Liver (tissue), 4 donors: ENCODE measurements around the gene EML4. TPM values are rescaled to one million over a fixed set of nuclear protein-coding genes. Genes with fewer than 3 reads are reported as not detected.

Source experiments
- polyA plus RNA-seq, 2 donors: library from polyadenylated mRNA; stranded (reverse) in 1 of 2; unstranded in 1 of 2; fragments of 200-250 nt in 1 of 2; fragments of >200 nt in 1 of 2; fragmentation: Nextera tagmentation in 1 of 2; extraction: Ambion mirVana in 1 of 2; gene quantifications; one replicate each; pipeline versions ENCODE4 v1.2.1 to v1.2.3, GENCODE V29; 2013 to 2015
- total RNA-seq, 2 donors: library from RNA; depleted of rRNA; stranded (reverse); fragments of >200 nt; gene quantifications; one replicate each; pipeline ENCODE4 v1.2.3, GENCODE V29; 2014
- donor health status: healthy.
- donor health status: healthy.
- donor health status: healthy.

Gene EML4
- total and polyA plus RNA-seq, 4 donors, result 12.8 to 49.6 (median 34.8) TPM

Other genes starting within 250 kb of the EML4 start
- 10 to 100 TPM; 24.9 to 76.0 TPM for gene PKDCC, start 121.3 kb upstream of the EML4 start, total RNA-seq
- 10 to 100 TPM in 1 of 2 donors, 1 to 10 TPM in 1; 2.0 to 14.6 TPM for gene PKDCC, start 121.3 kb upstream of the EML4 start, polyA plus RNA-seq
- 100 to 1,000 TPM in 1 of 2 donors, 10 to 100 TPM in 1; 55.0 to 102 TPM for gene COX7A2L, start 191.9 kb downstream of the EML4 start, total RNA-seq
- 10 to 100 TPM; 62.5 to 91.4 TPM for gene COX7A2L, start 191.9 kb downstream of the EML4 start, polyA plus RNA-seq